DND-41 (cell line): ENCODE data around the gene TCF4.

Experiments used
- ATAC-seq: fragments of 200-7000 bp; cut with Tn5 transposase; 3 replicates; pipeline ENCODE4 v1.9.1; 2021; ENCODE audit warnings: low read depth; ENCODE audit not compliant: insufficient read depth
- DNase-seq: peaks from one replicate; pipeline ENCODE4 v3.0.0-alpha.2; 2020
- H2AFZ ChIP-seq: 2 replicates; pipeline ENCODE4 v1.6.0; 2012; ENCODE audit warnings: low read depth, low read length
- H3K27ac ChIP-seq: 2 replicates; pipeline ENCODE4 v1.5.1; 2012; ENCODE audit warnings: low read length, inconsistent platforms
- H3K27me3 ChIP-seq: fragments of 200-600 bp; sonication (generic); 2 replicates; pipeline ENCODE4 v1.6.0; 2012; ENCODE audit warnings: low read length, mild to moderate bottlenecking, inconsistent platforms; ENCODE audit not compliant: insufficient read depth, poor library complexity
- H3K36me3 ChIP-seq: 2 replicates; pipeline ENCODE4 v1.5.1; 2012; ENCODE audit warnings: low read length, inconsistent platforms; ENCODE audit not compliant: insufficient read depth
- H3K4me1 ChIP-seq: 2 replicates; pipeline ENCODE4 v1.5.1; 2012; ENCODE audit warnings: mild to moderate bottlenecking, low read length; ENCODE audit not compliant: insufficient read depth
- H3K4me2 ChIP-seq: 2 replicates; pipeline ENCODE4 v1.6.0; 2012; ENCODE audit warnings: mild to moderate bottlenecking, moderate library complexity, low read length, inconsistent platforms; ENCODE audit not compliant: insufficient read depth
- H3K4me3 ChIP-seq, 2 experiments: fragments of 200-600 bp in 1 of 2; shearing (Covaris generic) in 1 of 2; 2 replicates each; pipeline ENCODE4 v1.5.1; 2012 to 2016; ENCODE audit warnings: inconsistent platforms in 2 of 2, low read length in 2 of 2, mild to moderate bottlenecking in 2 of 2, low read depth in 1 of 2, moderate library complexity in 1 of 2
- H3K79me2 ChIP-seq: 2 replicates; pipeline ENCODE4 v1.6.0; 2012; ENCODE audit warnings: low read length, inconsistent platforms; ENCODE audit not compliant: insufficient read depth
- H3K9ac ChIP-seq: 2 replicates; pipeline ENCODE4 v1.6.0; 2012; ENCODE audit warnings: low read depth, mild to moderate bottlenecking, inconsistent platforms, low read length, moderate library complexity
- H3K9me3 ChIP-seq: 2 replicates; pipeline ENCODE4 v1.5.1; 2012; ENCODE audit warnings: low read length, moderate library complexity, mild to moderate bottlenecking, inconsistent platforms; ENCODE audit not compliant: insufficient read depth, severe bottlenecking
- H4K20me1 ChIP-seq: 2 replicates; pipeline ENCODE4 v1.6.0; 2012; ENCODE audit warnings: low read length; ENCODE audit not compliant: insufficient read depth
- EZH2 ChIP-seq: IDR thresholded peaks from 3 replicates; pipeline ENCODE4 v1.6.1; 2012; ENCODE audit warnings: borderline replicate concordance, low read depth, mild to moderate bottlenecking, moderate library complexity, low read length, inconsistent platforms; ENCODE audit not compliant: severe bottlenecking
- TF ChIP-seq, protein P1 (sequence below): IDR thresholded peaks from 2 replicates; pipeline ENCODE4 v1.5.1; 2012; ENCODE audit warnings: borderline replicate concordance, low read length, moderate library complexity, mild to moderate bottlenecking; ENCODE audit not compliant: poor library complexity, severe bottlenecking; ENCODE audit errors: extremely low read depth

The TCF4 gene

DNA sequence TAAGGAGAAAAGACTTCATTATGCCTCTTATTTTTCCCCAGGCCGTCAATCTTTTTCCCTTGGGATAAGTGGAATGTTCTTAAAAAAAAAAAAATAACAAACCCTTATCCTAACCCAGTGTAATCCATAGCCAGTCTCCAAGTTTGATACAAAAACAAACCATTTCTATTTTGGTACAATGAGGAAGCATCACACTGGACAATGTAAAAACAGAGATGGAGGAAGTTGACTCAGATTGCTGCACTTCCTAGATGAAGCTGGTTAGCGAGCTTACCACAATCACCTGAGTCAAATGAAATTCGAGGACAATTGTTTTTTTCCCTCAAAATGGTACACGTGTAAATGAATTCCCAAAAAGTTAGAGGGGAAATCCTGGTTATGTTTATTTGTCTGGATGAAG is 259.7 kb downstream of the TCF4 start:
- Histone ChIP-seq H3K4me3 (no peak overlapping the region), H3K79me2 (no peaks in the 10 kb centered on the region), H3K36me3 (no peaks in the 10 kb centered on the region), H2AFZ (no peak overlapping the region), H3K9ac (no peak overlapping the region), H3K27ac (no peak overlapping the region), H3K27me3 (no peaks in the 10 kb centered on the region), H4K20me1 (no peaks in the 10 kb centered on the region), H3K4me1 (no peaks in the 10 kb centered on the region), H3K9me3 (no peaks in the 10 kb centered on the region), H3K4me2 (no peak overlapping the region)
- DNase-seq, result no peak
- TF ChIP-seq, protein P1, sequence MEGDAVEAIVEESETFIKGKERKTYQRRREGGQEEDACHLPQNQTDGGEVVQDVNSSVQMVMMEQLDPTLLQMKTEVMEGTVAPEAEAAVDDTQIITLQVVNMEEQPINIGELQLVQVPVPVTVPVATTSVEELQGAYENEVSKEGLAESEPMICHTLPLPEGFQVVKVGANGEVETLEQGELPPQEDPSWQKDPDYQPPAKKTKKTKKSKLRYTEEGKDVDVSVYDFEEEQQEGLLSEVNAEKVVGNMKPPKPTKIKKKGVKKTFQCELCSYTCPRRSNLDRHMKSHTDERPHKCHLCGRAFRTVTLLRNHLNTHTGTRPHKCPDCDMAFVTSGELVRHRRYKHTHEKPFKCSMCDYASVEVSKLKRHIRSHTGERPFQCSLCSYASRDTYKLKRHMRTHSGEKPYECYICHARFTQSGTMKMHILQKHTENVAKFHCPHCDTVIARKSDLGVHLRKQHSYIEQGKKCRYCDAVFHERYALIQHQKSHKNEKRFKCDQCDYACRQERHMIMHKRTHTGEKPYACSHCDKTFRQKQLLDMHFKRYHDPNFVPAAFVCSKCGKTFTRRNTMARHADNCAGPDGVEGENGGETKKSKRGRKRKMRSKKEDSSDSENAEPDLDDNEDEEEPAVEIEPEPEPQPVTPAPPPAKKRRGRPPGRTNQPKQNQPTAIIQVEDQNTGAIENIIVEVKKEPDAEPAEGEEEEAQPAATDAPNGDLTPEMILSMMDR, result no peak
- TF ChIP-seq EZH2, result no peak
- ATAC-seq, result no peak

DNA sequence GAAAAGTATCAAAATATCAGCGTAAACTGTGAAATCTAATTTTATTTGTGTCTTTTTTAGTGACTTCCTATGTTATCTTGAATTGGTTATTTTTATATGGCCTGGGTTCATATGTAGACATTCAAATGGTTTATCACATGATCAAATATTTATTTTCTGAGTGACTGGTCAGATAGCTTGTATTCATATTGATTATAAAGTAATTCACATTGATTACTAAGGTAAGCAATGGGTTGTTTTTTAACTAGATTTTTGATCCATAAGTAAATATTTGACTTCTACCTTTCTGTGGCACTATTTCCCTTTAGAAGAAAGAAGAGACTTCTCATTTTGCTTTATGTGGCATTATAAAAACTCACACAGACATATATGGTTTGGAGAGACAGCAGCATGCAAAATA is 260.5 kb downstream of the TCF4 start:
- DNase-seq, result no peak
- Histone ChIP-seq H4K20me1 (no peaks in the 10 kb centered on the region), H3K4me1 (no peaks in the 10 kb centered on the region), H3K79me2 (no peaks in the 10 kb centered on the region), H3K4me3 (no peak overlapping the region), H3K27ac (no peak overlapping the region), H2AFZ (no peak overlapping the region), H3K27me3 (no peaks in the 10 kb centered on the region), H3K36me3 (no peaks in the 10 kb centered on the region), H3K9me3 (no peaks in the 10 kb centered on the region), H3K4me2 (no peak overlapping the region), H3K9ac (no peak overlapping the region)
- TF ChIP-seq, protein P1, result no peak
- no peak for TF ChIP-seq EZH2
- ATAC-seq, result no peak

DNA sequence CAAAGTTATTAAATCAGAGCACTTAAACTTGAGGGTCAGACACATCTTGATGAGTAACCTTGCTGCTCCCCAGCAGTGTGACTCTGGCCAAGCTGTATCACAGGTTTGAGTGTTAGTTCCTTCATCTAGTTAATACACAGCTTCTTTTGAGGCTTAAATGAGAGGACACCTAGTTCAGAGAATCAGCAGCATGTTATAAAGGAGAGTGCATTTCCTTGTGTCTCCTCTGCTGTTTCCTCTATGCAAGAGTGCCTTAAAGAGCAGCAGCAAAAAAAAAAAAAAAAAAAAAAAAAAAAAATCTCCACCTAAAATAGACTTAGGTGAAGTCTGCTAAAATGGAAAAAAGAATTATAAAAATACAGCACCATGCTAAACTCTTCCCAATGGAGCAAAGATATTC is 261.9 kb downstream of the TCF4 start:
- Histone ChIP-seq H3K27ac (no peak overlapping the region), H2AFZ (no peak overlapping the region), H3K79me2 (no peaks in the 10 kb centered on the region), H3K4me2 (no peak overlapping the region), H3K9ac (no peak overlapping the region), H4K20me1 (no peaks in the 10 kb centered on the region), H3K27me3 (no peaks in the 10 kb centered on the region), H3K4me1 (no peaks in the 10 kb centered on the region), H3K4me3 (no peak overlapping the region), H3K9me3 (no peaks in the 10 kb centered on the region), H3K36me3 (no peaks in the 10 kb centered on the region)
- ATAC-seq, result no peak
- TF ChIP-seq EZH2, result no peak
- TF ChIP-seq, protein P1, result no peak
- no peak for DNase-seq

DNA sequence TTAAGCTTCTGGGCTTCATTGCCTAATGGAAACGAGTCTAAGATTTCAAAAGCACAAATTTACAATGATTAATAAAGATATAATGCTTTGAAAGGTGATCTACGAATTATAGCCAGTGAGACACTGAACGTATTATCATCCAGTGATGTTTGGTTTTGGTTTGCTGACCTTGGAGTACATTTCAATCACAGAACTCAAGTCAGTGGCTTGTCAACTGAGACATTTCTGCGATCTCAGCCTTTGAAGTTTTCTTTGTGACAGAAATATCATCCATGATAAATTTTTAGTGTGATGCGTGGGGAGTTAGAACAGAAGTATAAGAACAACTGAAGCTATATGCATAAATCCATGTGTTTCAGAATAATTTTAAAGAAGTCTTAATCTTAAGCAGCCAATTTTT is 263.8 kb downstream of the TCF4 start:
- H3K4me3 ChIP-seq, result no peak overlapping the region
- no peaks in the 10 kb centered on the region for H4K20me1 ChIP-seq
- H3K27ac ChIP-seq, result no peak overlapping the region
- no peak for DNase-seq
- no peak overlapping the region for H3K9ac ChIP-seq
- H3K9me3 ChIP-seq, result no peaks in the 10 kb centered on the region
- H2AFZ ChIP-seq, result no peak overlapping the region
- no peaks in the 10 kb centered on the region for H3K4me1 ChIP-seq
- H3K27me3 ChIP-seq, result no peaks in the 10 kb centered on the region
- no peak for ATAC-seq
- H3K79me2 ChIP-seq, result no peaks in the 10 kb centered on the region
- H3K36me3 ChIP-seq, result no peaks in the 10 kb centered on the region
- H3K4me2 ChIP-seq, result no peak overlapping the region
- TF ChIP-seq, protein P1, result no peak
- TF ChIP-seq EZH2, result no peak
